Stomach (tissue), 9 donors: ENCODE results near the gene STK11IP. TPM values are rescaled to one million over a fixed set of nuclear protein-coding genes. Genes with fewer than 3 reads are reported as not detected.

ENCODE experiments used
- DNase-seq, 2 donors: peaks; one replicate each; pipeline versions ENCODE4 v3.0.0 to v3.0.0-alpha.2; 2013 to 2019
- H3K27ac ChIP-seq, 5 donors: fragments of 200-600 bp in 4 of 5; sonication (generic) in 4 of 5; one replicate each; pipeline ENCODE4 v1.5.1; 2013 to 2019; ENCODE audit warnings: mild to moderate bottlenecking in 1 of 5, moderate library complexity in 1 of 5
- H3K27me3 ChIP-seq, 3 donors: fragments of 200-600 bp; sonication (generic); one replicate each; pipeline ENCODE4 v1.5.1; 2017 to 2019; ENCODE audit warnings: mixed run types in 1 of 3
- H3K36me3 ChIP-seq, 4 donors: fragments of 200-600 bp; sonication (generic); 1 replicate in 3 of 4; 2 replicates in 1 of 4; pipeline ENCODE4 v1.5.1; 2016 to 2019
- H3K4me1 ChIP-seq, 4 donors: fragments of 200-600 bp; sonication (generic); one replicate each; pipeline ENCODE4 v1.5.1; 2016 to 2019
- H3K4me3 ChIP-seq, 4 donors: fragments of 200-600 bp; sonication (generic) in 3 of 4; one replicate each; pipeline ENCODE4 v1.5.1; 2016 to 2019; ENCODE audit warnings: mild to moderate bottlenecking in 1 of 4
- H3K9me3 ChIP-seq, 4 donors: fragments of 200-600 bp; sonication (generic); one replicate each; pipeline ENCODE4 v1.5.1; 2016 to 2019
- CTCF ChIP-seq, 7 experiments: fragments of 450-650 bp in 4 of 7; fragments of 200-600 bp in 3 of 7; sonication (generic) in 3 of 7; IDR thresholded peaks; one replicate each; pipeline ENCODE4 v1.5.1; 2016 to 2019; ENCODE audit warnings: antibody characterized with exemption in 7 of 7, control low read depth in 2 of 7, mild to moderate bottlenecking in 1 of 7
- EP300 ChIP-seq: sonication (generic); formaldehyde crosslinking; IDR thresholded peaks from one replicate; pipeline ENCODE4 v1.6.1; 2017; ENCODE audit warnings: antibody characterized with exemption
- POLR2A ChIP-seq, 4 donors: fragments of 450-650 bp; IDR thresholded peaks; one replicate each; pipeline ENCODE4 v1.6.1; 2016; ENCODE audit warnings: antibody characterized with exemption in 4 of 4, control low read depth in 2 of 4, mild to moderate bottlenecking in 1 of 4, moderate library complexity in 1 of 4
- POLR2AphosphoS5 ChIP-seq, 3 donors: sonication (generic); formaldehyde crosslinking; IDR thresholded peaks; one replicate each; pipeline ENCODE4 v1.6.1; 2016; ENCODE audit warnings: antibody characterized with exemption in 3 of 3
- WGBS, 5 donors: extraction: QIAGEN DNeasy Blood & Tissue Kit in 3 of 5; methylation state at CpG; one replicate each; pipeline versions ENCODE4 v1.1.5 to v1.1.7; 2013 to 2018; 5-methylcytosine and 5-hydroxymethylcytosine counted together
- intact Hi-C: fragments of 100-400 bp; cut with DNase I; formaldehyde crosslinking; loops from one replicate; pipeline ENCODE4 v1.15.1; 2023; ENCODE audit warnings: low total_unique reads
- polyA plus RNA-seq, 3 donors: library from polyadenylated mRNA; stranded (reverse); fragments of 200-250 nt; gene quantifications; one replicate each; pipeline ENCODE4 v1.2.3, GENCODE V29; 2013
- total RNA-seq, 5 donors: library from RNA; depleted of rRNA; stranded (reverse); fragments of >200 nt; gene quantifications; one replicate each; pipeline versions ENCODE4 v1.1.0 to v1.2.3, GENCODE V29; 2014 to 2016
- donor health status: healthy with polysubstance abuse.
- donor health status: Bipolar disorder and iron deficiency.
- donor health status: healthy.

Gene STK11IP
- total and polyA plus RNA-seq, 8 donors, result 6.8 to 89.5 (median 14.6) TPM

DNA sequence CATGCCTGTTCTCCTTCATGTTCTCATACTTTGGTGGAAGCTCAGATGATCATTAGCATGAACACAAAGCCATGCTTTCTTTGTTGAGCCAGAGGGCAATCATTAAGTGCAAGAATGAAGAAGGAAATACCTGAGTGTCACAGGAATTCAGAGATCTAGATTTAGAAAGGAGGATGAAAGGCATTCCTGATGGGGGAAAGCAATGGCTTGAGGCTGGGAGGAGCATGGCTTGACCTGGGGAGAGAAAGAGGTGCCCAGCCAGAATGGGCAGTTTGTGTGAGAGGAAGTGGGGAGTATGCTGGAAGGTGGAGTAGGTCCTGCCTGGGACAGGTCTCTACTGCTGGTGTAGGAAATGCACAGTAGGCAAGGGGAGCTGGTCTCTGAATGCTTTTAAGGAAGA is 64.9 kb downstream of the STK11IP start:
- no peaks in the 10 kb centered on the region for H3K36me3 ChIP-seq
- no peak for DNase-seq
- H3K9me3 ChIP-seq, result peaks cover 0 to 27% (median 13%) of the 10 kb centered on the region in 4 donors
- H3K27me3 ChIP-seq, result peaks cover 0 to 5% (median 0%) of the 10 kb centered on the region in 3 donors
- H3K4me3 ChIP-seq, result no peak overlapping the region
- no peak overlapping the region for H3K27ac ChIP-seq
- TF ChIP-seq CTCF (IDR thresholded peaks at IDR 0.05) (no peak), POLR2A (IDR thresholded peaks at IDR 0.05) (no peak), EP300 (no peak), POLR2AphosphoS5 (IDR thresholded peaks at IDR 0.05) (no peak)
- peaks cover 0 to 5% (median 0%) of the 10 kb centered on the region in 4 donors for H3K4me1 ChIP-seq
- intact Hi-C loops, result no loop called here

GRCh38 chr2:219663116-219663762 is 65.6 kb downstream of the STK11IP start:
- peaks cover 0 to 5% (median 0%) of the 10 kb centered on the region in 3 donors for H3K27me3 ChIP-seq
- peaks cover 0 to 27% (median 13%) of the 10 kb centered on the region in 4 donors for H3K9me3 ChIP-seq
- H3K4me3 ChIP-seq, result no peak overlapping the region
- no peak for DNase-seq
- intact Hi-C loops, result no loop called here
- H3K27ac ChIP-seq, result no peak overlapping the region
- TF ChIP-seq POLR2AphosphoS5 (IDR thresholded peaks at IDR 0.05) (no peak), CTCF (IDR thresholded peaks at IDR 0.05) (no peak), POLR2A (IDR thresholded peaks at IDR 0.05) (no peak), EP300 (no peak)
- H3K36me3 ChIP-seq, result no peaks in the 10 kb centered on the region
- peaks cover 0 to 5% (median 0%) of the 10 kb centered on the region in 4 donors for H3K4me1 ChIP-seq
- 71 to 80% (median 76%) methylated on average over 11 of the region's 11 CpGs for WGBS, 5 donors

DNA sequence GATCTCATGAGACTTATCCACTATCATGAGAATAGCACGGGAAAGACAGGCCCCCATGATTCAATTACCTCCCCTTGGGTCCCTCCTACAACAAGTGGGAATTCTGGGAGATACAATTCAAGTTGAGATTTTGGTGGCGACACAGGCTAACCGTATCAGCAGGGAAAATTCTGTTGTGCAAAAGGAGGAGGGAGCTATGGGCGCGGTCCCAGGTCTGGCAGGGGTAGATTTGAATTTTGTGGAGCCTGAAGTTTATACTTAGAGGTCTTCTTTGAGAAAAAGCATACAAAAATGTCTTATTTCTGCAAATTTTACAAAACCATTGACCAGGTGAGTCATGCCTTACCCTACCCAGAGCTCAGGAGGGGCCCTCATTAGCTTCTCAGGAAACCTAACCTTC is 66.4 kb downstream of the STK11IP start:
- Histone ChIP-seq H3K9me3 (peaks cover 0 to 27% (median 13%) of the 10 kb centered on the region in 4 donors), H3K4me1 (peaks cover 0 to 5% (median 0%) of the 10 kb centered on the region in 4 donors), H3K36me3 (no peaks in the 10 kb centered on the region), H3K27me3 (peaks cover 0 to 5% (median 0%) of the 10 kb centered on the region in 3 donors), H3K4me3 (no peak overlapping the region), H3K27ac (no peak overlapping the region)
- WGBS, 5 donors, result 84 to 94% (median 92%) methylated on average over 5 of the region's 5 CpGs
- no peak for DNase-seq
- intact Hi-C loops, result no loop called here
- no peak for TF ChIP-seq POLR2A (IDR thresholded peaks at IDR 0.05)
- no peak for TF ChIP-seq CTCF (IDR thresholded peaks at IDR 0.05)
- TF ChIP-seq POLR2AphosphoS5 (IDR thresholded peaks at IDR 0.05), result no peak
- TF ChIP-seq EP300, result no peak

DNA sequence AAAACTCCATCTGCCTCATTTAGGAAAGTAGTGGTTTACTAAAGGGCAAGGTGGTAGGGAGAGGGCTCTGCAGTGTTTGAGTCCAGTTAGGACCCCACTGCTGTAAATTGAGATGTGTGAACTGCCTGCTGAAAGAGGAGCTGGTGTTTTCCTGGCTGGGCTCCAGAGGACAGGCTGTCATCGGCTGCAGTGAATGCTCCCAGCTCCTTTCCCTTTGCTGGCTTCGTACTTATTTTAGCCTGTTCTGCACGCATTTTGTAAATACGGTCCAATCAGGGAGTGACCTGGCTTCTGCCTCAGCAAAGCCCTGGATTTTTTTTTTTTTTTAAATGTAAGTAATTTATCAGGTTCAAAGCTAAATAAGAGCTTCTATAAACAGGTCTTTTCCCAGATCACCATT is 67.3 kb downstream of the STK11IP start:
- peak overlapping the region in 2 of 5 donors; percentile 22 to 36 for H3K27ac ChIP-seq
- no peak overlapping the region for H3K4me3 ChIP-seq
- peak in 1 of 2 donors; percentile 81 for DNase-seq
- no peaks in the 10 kb centered on the region for H3K36me3 ChIP-seq
- no peaks in the 10 kb centered on the region for H3K27me3 ChIP-seq
- peaks cover 0 to 5% (median 0%) of the 10 kb centered on the region in 4 donors for H3K4me1 ChIP-seq
- WGBS, 5 donors, result 35 to 44% (median 39%) methylated on average over 4 of the region's 4 CpGs
- H3K9me3 ChIP-seq, result peaks cover 0 to 27% (median 13%) of the 10 kb centered on the region in 4 donors
- no peak for TF ChIP-seq CTCF (IDR thresholded peaks at IDR 0.05)
- no peak for TF ChIP-seq EP300
- TF ChIP-seq POLR2A (IDR thresholded peaks at IDR 0.05), result no peak
- TF ChIP-seq POLR2AphosphoS5 (IDR thresholded peaks at IDR 0.05), result peak in 1 of 3 donors; percentile 63
- intact Hi-C loops, result no loop called here
